ENCODE data around the gene RALGAPA2. TPM values are rescaled to one million over a fixed set of nuclear protein-coding genes. Genes with fewer than 3 reads are reported as not detected.

Gene RALGAPA2
- total RNA-seq, 4 donors from 2014 or later: 20.5 to 42.9 (median 29.6) TPM

GRCh38 chr20:20368418-20369249, 343.8 kb downstream of the RALGAPA2 start:
- H3K27me3 ChIP-seq: peaks cover 3 to 87% of the 10 kb centered on the region in 2 donors
- H3K4me3 ChIP-seq: peak overlapping the region in 2 of 4 donors; percentile 27 to 46
- peaks cover 0 to 52% (median 20%) of the 10 kb centered on the region in 4 donors for H3K4me1 ChIP-seq
- TF ChIP-seq EP300 (IDR thresholded peaks at IDR 0.05): no peak
- no peak for TF ChIP-seq CTCF (IDR thresholded peaks at IDR 0.05)
- TF ChIP-seq POLR2A (IDR thresholded peaks at IDR 0.05): no peak
- H3K36me3 ChIP-seq: no peaks in the 10 kb centered on the region
- no peak for DNase-seq (ENCODE audit: low spot score in 2 of 2)
- H3K27ac ChIP-seq: no peak overlapping the region
- no peaks in the 10 kb centered on the region for H3K9me3 ChIP-seq
- WGBS, 2 donors: 1% methylated on average over 108 of the region's 130 CpGs; no CpG with 5 or more reads in 1 of the 2 donors

GRCh38 chr20:20367575-20368417, 344.6 kb downstream of the RALGAPA2 start, which contains the start of gene INSM1:
TSS of gene INSM1 (plus strand) at chr20:20368104. CDS start at chr20:20368268, 164 bp downstream.
- no peak for DNase-seq (ENCODE audit: low spot score in 2 of 2)
- 0 to 1% methylated on average over 32 to 33 of the region's 108 CpGs for WGBS, 2 donors
- peaks cover 3 to 87% of the 10 kb centered on the region in 2 donors for H3K27me3 ChIP-seq
- H3K36me3 ChIP-seq: no peaks in the 10 kb centered on the region
- H3K9me3 ChIP-seq: no peaks in the 10 kb centered on the region
- no peak within 1 kb of the TSS for H3K27ac ChIP-seq
- TF ChIP-seq EP300 (IDR thresholded peaks at IDR 0.05): no peak
- no peak for TF ChIP-seq POLR2A (IDR thresholded peaks at IDR 0.05)
- no peak for TF ChIP-seq CTCF (IDR thresholded peaks at IDR 0.05)
- H3K4me3 ChIP-seq: peak within 1 kb of the TSS in 3 of 4 donors; percentile 18 to 46 (median 27)
- H3K4me1 ChIP-seq: peaks cover 0 to 55% (median 22%) of the 10 kb centered on the region in 4 donors

- DNase-seq (ENCODE audit: low spot score in 2 of 2): no peak
- Histone ChIP-seq H3K36me3 (no peaks in the 10 kb centered on the region), H3K4me3 (peak overlapping the region in 3 of 4 donors; percentile 15 to 46 (median 18)), H3K4me1 (peaks cover 0 to 55% (median 22%) of the 10 kb centered on the region in 4 donors), H3K27ac (no peak overlapping the region), H3K9me3 (no peaks in the 10 kb centered on the region), H3K27me3 (peaks cover 3 to 88% of the 10 kb centered on the region in 2 donors)
- no peak for TF ChIP-seq CTCF (IDR thresholded peaks at IDR 0.05)
- TF ChIP-seq POLR2A (IDR thresholded peaks at IDR 0.05): no peak
- TF ChIP-seq EP300 (IDR thresholded peaks at IDR 0.05): no peak
- WGBS, 2 donors: 1 to 2% methylated on average over 53 to 58 of the region's 63 CpGs
Observed at GRCh38 chr20:20366876-20367574, 345.4 kb downstream of the RALGAPA2 start.

- H3K36me3 ChIP-seq: no peaks in the 10 kb centered on the region
- no peak for DNase-seq (ENCODE audit: low spot score in 2 of 2)
- peaks cover 3 to 88% of the 10 kb centered on the region in 2 donors for H3K27me3 ChIP-seq
- H3K4me3 ChIP-seq: peak overlapping the region in 1 of 4 donors; percentile 18
- no peaks in the 10 kb centered on the region for H3K9me3 ChIP-seq
- no peak overlapping the region for H3K27ac ChIP-seq
- WGBS, 2 donors: 11% methylated on average over 12 to 13 of the region's 19 CpGs
- no peak for TF ChIP-seq CTCF (IDR thresholded peaks at IDR 0.05)
- no peak for TF ChIP-seq POLR2A (IDR thresholded peaks at IDR 0.05)
- TF ChIP-seq EP300 (IDR thresholded peaks at IDR 0.05): no peak
- H3K4me1 ChIP-seq: peaks cover 0 to 55% (median 22%) of the 10 kb centered on the region in 4 donors
Observed at GRCh38 chr20:20366551-20366875, 345.9 kb downstream of the RALGAPA2 start.

Measured in tibial nerve (tissue), 4 donors.